ENCODE data around the gene METTL26. TPM values are rescaled to one million over a fixed set of nuclear protein-coding genes. Genes with fewer than 3 reads are reported as not detected.

Gene METTL26
- polyA plus RNA-seq, 3 donors = 57.1 to 80.9 (median 70.4) TPM

- no peak overlapping the region for H3K4me2 ChIP-seq (replicated peaks; ENCODE audit: extremely low read depth, low read length, poor library complexity, severe bottlenecking)
- peaks cover 30 to 47% of the 10 kb centered on the region in 2 donors for H3K36me3 Mint-ChIP-seq
- H3K9me3 ChIP-seq (replicated peaks in 1 of 2; ENCODE audit: control insufficient read depth in 1 of 2, insufficient read depth in 1 of 2, low read length in 2 of 2) = no peaks in the 10 kb centered on the region
- no peak for TF ChIP-seq CTCF (IDR thresholded peaks at IDR 0.05)
- H3K27ac Mint-ChIP-seq = no peak overlapping the region
- H4K20me1 ChIP-seq (ENCODE audit: insufficient read depth, low read length) = peaks cover 59% of the 10 kb centered on the region
- no peak for DNase-seq
- no peak overlapping the region for H3K27ac ChIP-seq (ENCODE audit: low read depth in 1 of 2, low read length in 2 of 2)
- no peak overlapping the region for H3K4me3 ChIP-seq (replicated peaks in 1 of 3; ENCODE audit: low read depth in 2 of 3, low read length in 3 of 3)
- H3K9ac ChIP-seq (ENCODE audit: insufficient read depth, low read length, poor library complexity, severe bottlenecking) = no peak overlapping the region
- H3K27me3 ChIP-seq (ENCODE audit: control insufficient read depth in 2 of 2, insufficient read depth in 2 of 2, low read length in 2 of 2) = peaks cover 3 to 30% of the 10 kb centered on the region in 2 donors
- no peak overlapping the region for H3K4me3 Mint-ChIP-seq
- WGBS (ENCODE audit: insufficient coverage) = 93% methylated on average over 17 of the region's 18 CpGs
- H2AFZ ChIP-seq (ENCODE audit: insufficient read depth, low read depth, low read length, poor library complexity, severe bottlenecking) = no peak overlapping the region
- peaks cover 16% of the 10 kb centered on the region for H3K79me2 ChIP-seq (ENCODE audit: insufficient read depth, low read length)
- peaks cover 15% of the 10 kb centered on the region for H3K4me1 Mint-ChIP-seq
- intact Hi-C loops (cut with micrococcal nuclease) = no loop called here
- H3K9me3 Mint-ChIP-seq = peaks cover 0 to 5% (median 0%) of the 10 kb centered on the region in 7 donors
- peaks cover 20 to 37% (median 23%) of the 10 kb centered on the region in 3 donors for H3K27me3 Mint-ChIP-seq (ENCODE audit: low read depth in 3 of 3)
- H3K4me1 ChIP-seq (ENCODE audit: control insufficient read depth in 1 of 2, insufficient read depth in 2 of 2, low read length in 2 of 2) = peaks cover 16 to 22% of the 10 kb centered on the region in 2 donors
- peaks cover 48 to 50% of the 10 kb centered on the region in 2 donors for H3K36me3 ChIP-seq (replicated peaks in 1 of 2; ENCODE audit: control insufficient read depth in 1 of 2, insufficient read depth in 2 of 2, low read length in 2 of 2)
These were observed 37.4 kb upstream of the METTL26 start for GRCh38 chr16:673399-673991.

- Histone ChIP-seq H4K20me1 (ENCODE audit: insufficient read depth, low read length) (peaks cover 60% of the 10 kb centered on the region), H3K4me3 (replicated peaks in 1 of 3; ENCODE audit: low read depth in 2 of 3, low read length in 3 of 3) (no peak overlapping the region), H3K79me2 (ENCODE audit: insufficient read depth, low read length) (peaks cover 20% of the 10 kb centered on the region), H3K27me3 (ENCODE audit: control insufficient read depth in 2 of 2, insufficient read depth in 2 of 2, low read length in 2 of 2) (peaks cover 3 to 30% of the 10 kb centered on the region in 2 donors), H3K36me3 (replicated peaks in 1 of 2; ENCODE audit: control insufficient read depth in 1 of 2, insufficient read depth in 2 of 2, low read length in 2 of 2) (peaks cover 48 to 50% of the 10 kb centered on the region in 2 donors), H3K9me3 (replicated peaks in 1 of 2; ENCODE audit: control insufficient read depth in 1 of 2, insufficient read depth in 1 of 2, low read length in 2 of 2) (no peaks in the 10 kb centered on the region), H3K4me2 (replicated peaks; ENCODE audit: extremely low read depth, low read length, poor library complexity, severe bottlenecking) (no peak overlapping the region), H3K9ac (ENCODE audit: insufficient read depth, low read length, poor library complexity, severe bottlenecking) (no peak overlapping the region), H3K27ac (ENCODE audit: low read depth in 1 of 2, low read length in 2 of 2) (no peak overlapping the region), H3K4me1 (ENCODE audit: control insufficient read depth in 1 of 2, insufficient read depth in 2 of 2, low read length in 2 of 2) (peaks cover 18 to 25% of the 10 kb centered on the region in 2 donors), H2AFZ (ENCODE audit: insufficient read depth, low read depth, low read length, poor library complexity, severe bottlenecking) (no peak overlapping the region)
- no peak for TF ChIP-seq CTCF (IDR thresholded peaks at IDR 0.05)
- Mint-ChIP-seq H3K9me3 (peaks cover 0 to 5% (median 0%) of the 10 kb centered on the region in 7 donors), H3K4me3 (no peak overlapping the region), H3K36me3 (peaks cover 30 to 47% of the 10 kb centered on the region in 2 donors), H3K27ac (no peak overlapping the region), H3K4me1 (peaks cover 15% of the 10 kb centered on the region), H3K27me3 (ENCODE audit: low read depth in 3 of 3) (peaks cover 20 to 32% (median 23%) of the 10 kb centered on the region in 3 donors)
- 97% methylated on average over 21 of the region's 21 CpGs for WGBS (ENCODE audit: insufficient coverage)
- no peak for DNase-seq
- intact Hi-C loops (cut with micrococcal nuclease) = no loop called here
These were observed 36.7 kb upstream of the METTL26 start for GRCh38 chr16:672851-673250.

Measured in CD14-positive monocyte (primary cell).